ENCODE measurements around the gene OR5M11.
"Not testable (repeated sequence)": the region's sequence is repeated elsewhere in the genome, so short reads cannot be mapped to it uniquely, and the experiment has no call there.

Gene OR5M11

GRCh38 chr11:56543157-56543556 is at the start of gene OR5M11:
TSS of gene OR5M11 (minus strand) at chr11:56543257. CDS start at chr11:56543257, 0 bp downstream.
- no peak for DNase-seq (ENCODE audit: low read depth)

DNA sequence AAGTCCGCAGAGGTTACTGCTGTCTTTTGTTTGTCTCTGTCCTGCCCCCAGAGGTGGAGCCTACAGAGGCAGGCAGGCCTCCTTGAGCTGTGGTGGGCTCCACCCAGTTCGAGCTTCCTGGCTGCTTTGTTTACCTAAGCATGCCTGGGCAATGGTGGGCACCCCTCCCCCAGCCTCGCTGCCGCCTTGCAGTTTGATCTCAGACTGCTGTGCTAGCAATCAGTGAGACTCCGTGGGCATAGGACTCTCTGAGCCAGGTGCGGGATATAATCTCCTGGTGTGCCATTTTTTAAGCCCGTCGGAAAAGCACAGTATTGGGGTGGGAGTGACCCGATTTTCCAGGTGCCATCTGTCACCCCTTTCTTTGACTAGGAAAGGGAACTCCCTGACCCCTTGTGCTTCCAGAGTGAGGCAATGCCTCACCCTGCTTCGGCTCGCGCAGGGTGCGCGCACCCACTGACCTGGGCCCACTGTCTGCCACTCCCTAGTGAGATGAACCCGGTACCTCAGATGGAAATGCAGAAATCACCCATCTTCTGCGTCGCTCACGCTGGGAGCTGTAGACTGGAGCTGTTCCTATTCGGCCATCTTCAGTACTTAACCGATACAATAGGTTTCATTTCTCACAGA is 49.1 kb upstream of the OR5M11 start:
- not testable (repeated sequence) for DNase-seq (ENCODE audit: low read depth)

- DNase-seq (ENCODE audit: low read depth) = no peak
These were observed 34.6 kb upstream of the OR5M11 start, which contains the start of gene OR5M10 for GRCh38 chr11:56577621-56578020. TSS of gene OR5M10 (minus strand) at chr11:56577721. CDS start at chr11:56577721, 0 bp downstream.

DNA sequence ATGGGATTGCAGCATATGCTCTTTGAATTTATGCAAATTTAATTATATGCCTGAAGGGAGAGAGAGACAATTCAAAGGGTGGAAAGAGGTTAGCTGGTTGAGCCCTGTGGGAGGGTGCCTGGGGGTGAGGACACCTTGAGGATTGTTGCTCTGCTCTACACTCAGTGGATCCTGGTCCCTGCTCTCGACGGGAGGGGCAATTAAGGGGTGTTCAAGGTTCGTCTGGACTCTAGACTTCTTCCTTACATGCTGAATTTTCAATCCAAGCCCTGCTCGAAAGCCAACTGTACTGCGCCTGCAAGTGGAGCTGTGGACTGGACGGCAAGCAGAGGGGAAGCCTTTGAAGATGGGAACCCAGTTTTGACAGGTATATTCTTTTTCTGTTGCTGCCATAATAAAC is 15.5 kb upstream of the OR5M11 start:
- DNase-seq (ENCODE audit: low read depth) = no peak

DNA sequence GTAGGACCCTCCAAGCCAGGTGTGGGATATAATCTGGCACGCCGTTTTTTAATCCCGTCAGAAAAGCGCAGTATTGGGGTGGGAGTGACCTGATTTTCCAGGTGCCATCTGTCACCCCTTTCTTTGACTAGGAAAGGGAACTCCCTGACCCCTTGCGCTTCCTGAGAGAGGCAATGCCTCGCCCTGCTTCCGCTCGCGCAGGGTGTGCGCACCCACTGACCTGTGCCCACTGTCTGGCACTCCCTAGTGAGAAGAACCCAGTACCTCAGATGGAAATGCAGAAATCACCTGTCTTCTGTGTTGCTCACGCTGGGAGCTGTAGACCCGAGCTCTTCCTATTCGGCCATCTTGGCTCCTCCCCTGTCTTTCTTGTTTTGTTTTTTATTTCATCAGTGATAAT is 11.6 kb upstream of the OR5M11 start:
- not testable (repeated sequence) for DNase-seq (ENCODE audit: low read depth)

GRCh38 chr11:56545531-56545930 is 2.5 kb upstream of the OR5M11 start:
- no peak for DNase-seq (ENCODE audit: low read depth)

DNA sequence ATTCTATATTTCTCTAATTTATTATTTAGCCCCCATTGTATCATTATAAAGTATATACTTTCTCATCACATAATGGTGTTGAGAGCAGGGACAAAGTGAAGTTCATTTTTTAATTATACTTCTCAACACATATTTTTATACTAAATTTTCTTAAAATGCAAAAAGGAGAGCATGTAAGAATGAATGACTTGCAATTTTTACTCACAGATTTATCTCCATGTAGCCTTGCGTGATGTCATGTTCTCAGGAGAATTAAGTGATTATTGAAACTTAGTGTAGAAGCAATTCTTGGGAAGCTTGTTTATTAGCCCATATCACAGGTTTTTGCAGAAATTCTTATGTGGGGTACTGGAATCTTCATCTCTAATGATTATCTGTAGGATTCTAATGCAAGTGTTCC is 682 bp upstream of the OR5M11 start:
- no peak for DNase-seq (ENCODE audit: low read depth)

- no peak for DNase-seq (ENCODE audit: low read depth)
These were observed 9.9 kb downstream of the OR5M11 start for GRCh38 chr11:56533054-56533740.

- DNase-seq (ENCODE audit: low read depth) = no peak
These were observed 11.2 kb downstream of the OR5M11 start for GRCh38 chr11:56531856-56532255.

DNA sequence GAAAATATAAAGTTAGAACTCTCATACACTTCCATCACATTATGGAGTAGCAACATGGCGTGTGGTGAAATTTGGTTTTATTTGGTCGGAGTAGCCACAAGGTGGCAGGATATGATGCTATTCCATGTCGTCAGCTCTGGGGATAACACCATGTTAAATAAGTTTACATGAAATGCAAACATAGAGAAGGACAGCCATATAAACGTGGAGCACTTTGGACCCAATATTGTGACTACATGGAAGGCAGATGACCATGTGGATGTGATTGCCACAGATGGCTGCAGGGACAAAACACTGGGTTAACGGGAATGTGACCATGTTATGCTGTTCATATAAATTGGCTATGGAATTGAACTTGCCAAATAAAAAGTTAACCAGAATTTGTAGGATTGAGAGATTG is 21.0 kb downstream of the OR5M11 start:
- no peak for DNase-seq (ENCODE audit: low read depth)

DNA sequence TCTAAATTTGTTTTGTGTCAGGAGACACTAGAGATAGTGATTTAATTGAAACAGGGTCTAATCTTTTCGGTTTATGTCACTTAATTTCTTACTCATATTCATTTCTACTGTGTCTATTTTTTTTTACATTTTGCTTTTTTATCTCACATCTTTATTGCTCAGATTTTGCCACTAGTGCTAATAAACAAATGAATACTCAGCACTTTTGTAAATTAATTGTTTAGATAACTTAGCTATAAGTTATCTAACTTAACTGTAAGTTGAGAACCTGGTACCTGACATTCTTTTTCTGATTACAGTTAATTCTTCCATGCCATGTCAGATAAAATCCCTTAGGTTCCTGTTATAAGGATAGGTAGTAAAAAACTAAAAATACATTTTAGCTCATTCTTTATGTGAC is 29.8 kb downstream of the OR5M11 start:
- DNase-seq (ENCODE audit: low read depth) = no peak

DNA sequence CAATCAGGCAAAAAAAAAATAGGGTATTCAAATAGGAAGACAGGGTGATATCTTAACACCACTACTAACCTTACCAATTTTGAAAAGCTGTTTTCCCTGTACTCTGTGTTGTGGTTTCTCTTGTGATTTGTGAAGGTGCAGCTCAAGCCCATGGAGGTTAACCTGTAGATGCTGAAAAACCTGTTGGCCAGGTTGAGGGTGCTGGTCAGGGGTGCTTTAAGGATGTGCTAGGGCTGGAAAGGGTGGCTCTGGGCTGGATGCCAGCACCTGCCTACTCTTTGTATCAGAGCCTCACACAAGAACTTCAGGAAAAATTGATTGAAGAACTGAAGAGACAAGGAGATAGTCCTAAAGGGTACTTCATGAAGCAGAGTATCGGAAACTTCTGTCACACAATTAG is 33.6 kb downstream of the OR5M11 start:
- no peak for DNase-seq (ENCODE audit: low read depth)

DNA sequence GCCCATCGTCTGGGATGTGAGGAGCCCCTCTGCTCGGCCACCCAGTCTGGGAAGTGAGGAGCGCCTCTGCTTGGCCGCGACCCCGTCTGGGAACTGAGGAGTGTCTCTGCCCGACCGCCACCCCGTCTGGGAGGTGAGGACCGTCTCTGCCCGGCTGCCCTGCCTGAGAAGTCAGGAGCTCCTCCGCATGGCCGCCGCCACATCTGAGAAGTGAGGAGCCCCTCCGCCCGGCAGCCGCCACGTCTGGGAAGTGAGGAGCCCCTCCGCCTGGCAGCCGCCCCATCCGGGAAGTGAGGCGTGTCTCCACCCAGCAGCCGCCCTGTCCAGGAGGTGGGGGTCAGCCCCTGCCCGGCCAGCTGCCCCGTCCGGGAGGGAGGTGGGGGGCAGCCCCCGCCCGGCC is 46.0 kb downstream of the OR5M11 start:
- no peak for DNase-seq (ENCODE audit: low read depth)

DNA sequence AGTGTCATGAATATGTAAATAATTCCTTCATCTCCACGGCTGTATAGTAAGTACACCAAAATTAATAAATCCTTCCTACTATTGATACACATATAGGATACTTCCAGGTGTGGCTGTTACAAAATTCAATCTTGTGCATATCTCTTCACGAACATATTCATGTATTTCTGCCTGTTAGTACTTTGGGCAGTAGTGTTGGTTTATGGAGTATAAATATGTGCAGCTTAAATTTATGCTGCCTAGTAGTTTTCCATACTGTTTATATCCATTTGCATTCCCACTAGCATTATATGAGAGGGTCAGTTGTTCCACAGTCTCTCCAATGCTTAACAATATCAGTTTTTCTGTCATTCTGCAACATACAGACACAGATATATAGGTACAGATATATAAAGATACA is 47.9 kb downstream of the OR5M11 start:
- no peak for DNase-seq (ENCODE audit: low read depth)

Data from EH (cell line).